Tibial artery (tissue), 4 donors: Measurements from ENCODE around the gene ZNF519.
"Not testable (repeated sequence)": the region's sequence is repeated elsewhere in the genome, so short reads cannot be mapped to it uniquely, and the experiment has no call there.

Experiments
- DNase-seq, 2 donors: peaks; one replicate each; pipeline ENCODE4 v3.0.0-alpha.2; 2019
- H3K27ac ChIP-seq, 2 donors: fragments of 200-600 bp; sonication (generic) in 1 of 2; 1 replicate in 1 of 2; 2 replicates in 1 of 2; pipeline ENCODE4 v1.5.1; 2018 to 2019; ENCODE audit warnings: mild to moderate bottlenecking in 1 of 2
- H3K27me3 ChIP-seq, 2 donors: fragments of 200-600 bp; sonication (generic) in 1 of 2; one replicate each; pipeline versions ENCODE4 v1.5.1 to v1.6.0; 2016 to 2019
- H3K36me3 ChIP-seq, 3 donors: fragments of 200-600 bp; sonication (generic) in 2 of 3; one replicate each; pipeline ENCODE4 v1.5.1; 2016 to 2019; ENCODE audit warnings: mild to moderate bottlenecking in 2 of 3
- H3K4me1 ChIP-seq, 4 donors: fragments of 200-600 bp; sonication (generic) in 2 of 4; 1 replicate in 3 of 4; 2 replicates in 1 of 4; pipeline ENCODE4 v1.5.1; 2016 to 2019
- H3K4me3 ChIP-seq, 2 donors: fragments of 200-600 bp; sonication (generic) in 1 of 2; 1 replicate in 1 of 2; 2 replicates in 1 of 2; pipeline ENCODE4 v1.5.1; 2018 to 2019; ENCODE audit warnings: mild to moderate bottlenecking in 2 of 2
- H3K9me3 ChIP-seq, 3 donors: fragments of 200-600 bp; sonication (generic) in 1 of 3; one replicate each; pipeline ENCODE4 v1.5.1; 2016 to 2019
- intact Hi-C: fragments of 100-400 bp; cut with DNase I; formaldehyde crosslinking; loops from one replicate; pipeline ENCODE4 v1.15.0; 2023; ENCODE audit warnings: low total_unique reads

Gene ZNF519

DNA sequence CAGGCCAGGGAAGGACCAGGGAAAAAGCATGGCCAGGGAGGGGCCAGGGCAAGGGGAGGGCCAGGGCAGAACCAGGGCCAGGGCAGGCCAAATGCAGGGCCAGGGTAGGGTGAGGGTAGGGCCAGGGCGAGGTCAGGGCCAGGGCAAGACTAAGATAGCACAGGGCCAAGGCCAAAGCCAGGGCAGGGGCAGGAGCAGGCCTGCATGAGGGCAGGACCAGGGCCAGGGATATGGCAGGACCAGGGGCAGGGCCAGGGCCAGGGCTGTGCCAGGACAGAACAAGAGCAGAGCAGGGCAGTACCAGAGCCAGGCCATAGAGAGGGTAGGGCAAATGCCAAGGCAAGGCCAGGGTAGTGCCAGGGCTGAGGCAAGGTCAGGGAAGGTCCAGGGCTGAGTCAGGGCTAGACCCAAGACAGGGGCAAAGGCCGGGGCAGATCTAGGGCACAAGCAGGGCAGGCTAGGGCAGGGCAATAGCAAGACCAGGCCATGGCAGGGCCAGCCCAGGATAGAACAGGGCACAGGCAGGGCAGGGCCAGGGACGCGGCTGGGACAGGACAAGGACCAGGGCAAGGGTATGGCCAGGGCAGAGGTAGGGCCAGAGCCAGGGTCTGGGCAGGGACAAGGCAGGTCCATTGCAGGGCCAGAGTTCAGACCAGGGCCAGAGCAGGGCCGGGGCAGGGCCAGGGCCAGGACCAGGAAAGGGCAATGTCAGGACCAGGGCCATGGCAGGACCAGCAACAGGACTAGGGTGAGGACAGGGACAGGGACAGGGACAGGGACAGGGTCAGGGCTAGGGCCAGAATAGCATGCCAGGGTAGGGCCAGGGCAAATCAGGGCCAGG is 39.3 kb upstream of the ZNF519 start:
- DNase-seq: peak in 1 of 2 donors; percentile 62
- H3K4me1 ChIP-seq, H3K9me3 ChIP-seq, H3K27ac ChIP-seq, H3K27me3 ChIP-seq, intact Hi-C loops, H3K4me3 ChIP-seq, H3K36me3 ChIP-seq: not testable (repeated sequence)

DNA sequence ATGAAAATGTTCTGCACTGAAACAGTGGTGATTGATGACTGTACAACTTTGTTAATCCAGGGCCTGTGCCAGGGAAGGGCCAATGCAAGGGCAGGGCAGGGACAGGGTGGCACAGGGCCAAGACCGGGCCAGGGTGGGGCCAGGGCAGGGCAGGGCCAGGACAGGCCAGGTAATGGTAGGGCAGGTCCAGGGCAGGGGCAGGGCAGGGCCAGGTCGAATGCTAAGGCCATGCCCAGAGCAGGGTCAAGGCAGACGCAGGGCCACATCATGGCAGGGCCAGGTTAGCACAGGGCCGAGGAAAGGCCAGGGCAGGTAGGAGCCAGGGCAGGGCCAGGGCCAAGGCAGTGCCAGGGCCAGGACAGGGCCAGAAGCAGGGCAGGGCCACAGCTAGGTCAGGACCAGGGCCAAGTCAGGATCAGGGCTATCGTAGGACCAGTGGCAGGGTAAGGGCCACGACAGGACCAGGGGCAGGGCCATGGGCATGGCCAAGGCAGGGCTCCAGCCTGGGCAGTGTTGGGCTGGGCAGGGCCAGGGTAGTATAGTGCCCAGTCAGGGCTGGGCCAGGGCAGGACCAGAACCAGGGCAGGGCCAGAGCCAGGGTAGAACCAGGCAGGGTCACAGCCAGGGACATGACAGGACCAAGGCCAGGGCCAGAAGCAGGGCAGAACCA is 38.3 kb upstream of the ZNF519 start:
- peak in 1 of 2 donors; percentile 55 for DNase-seq
- H3K9me3 ChIP-seq, intact Hi-C loops, H3K36me3 ChIP-seq, H3K4me3 ChIP-seq, H3K27ac ChIP-seq, H3K27me3 ChIP-seq, H3K4me1 ChIP-seq: not testable (repeated sequence)

DNA sequence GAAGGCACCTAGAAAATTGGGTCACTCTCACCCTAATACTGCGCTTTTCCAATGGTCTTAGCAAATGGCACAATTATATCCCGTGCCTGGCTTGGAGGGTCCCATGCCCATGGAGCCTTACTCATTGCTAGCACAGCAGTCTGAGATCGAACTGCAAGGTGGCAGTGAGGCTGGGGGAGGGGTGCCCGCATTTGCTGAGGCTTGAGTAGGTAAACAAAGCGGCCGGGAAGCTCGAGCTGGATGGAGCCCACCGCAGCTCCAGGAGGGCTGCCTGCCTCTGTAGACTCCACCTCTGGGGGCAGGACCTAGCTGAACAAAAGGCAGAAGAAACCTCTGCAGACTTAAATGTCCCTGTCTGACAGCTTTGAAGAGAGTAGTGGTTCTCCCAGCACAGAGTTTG is 30.7 kb upstream of the ZNF519 start:
- intact Hi-C loops, H3K4me3 ChIP-seq, DNase-seq, H3K27ac ChIP-seq, H3K36me3 ChIP-seq, H3K9me3 ChIP-seq, H3K27me3 ChIP-seq, H3K4me1 ChIP-seq: not testable (repeated sequence)

DNA sequence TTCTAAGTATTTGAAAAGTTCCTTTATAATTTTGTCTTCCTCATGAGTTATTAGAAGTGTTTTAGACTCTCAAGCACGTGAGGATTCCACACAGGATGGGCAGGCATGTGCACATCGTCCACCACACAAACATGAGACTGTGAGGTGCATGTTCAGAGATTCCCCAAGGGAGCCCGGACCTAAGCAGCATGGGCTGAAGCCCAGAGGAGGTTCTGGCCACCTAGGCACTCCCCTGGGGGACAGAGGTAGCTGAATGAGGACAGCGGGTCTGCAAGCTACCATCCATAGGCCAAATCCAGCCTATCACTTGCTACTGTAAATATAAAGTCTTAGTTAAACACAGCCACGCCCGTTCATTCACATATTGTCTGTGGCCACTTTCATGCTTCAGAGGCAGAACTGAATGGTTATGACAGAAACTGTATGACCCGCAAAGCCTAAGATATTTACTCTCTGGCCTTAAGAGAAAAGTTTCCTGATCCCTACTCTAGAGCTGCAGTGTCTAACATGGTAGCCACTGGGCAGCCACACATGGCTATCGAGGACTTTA is 19.4 kb upstream of the ZNF519 start:
- H3K4me1 ChIP-seq, H3K27ac ChIP-seq, H3K9me3 ChIP-seq, DNase-seq, intact Hi-C loops, H3K4me3 ChIP-seq, H3K36me3 ChIP-seq, H3K27me3 ChIP-seq: not testable (repeated sequence)

DNA sequence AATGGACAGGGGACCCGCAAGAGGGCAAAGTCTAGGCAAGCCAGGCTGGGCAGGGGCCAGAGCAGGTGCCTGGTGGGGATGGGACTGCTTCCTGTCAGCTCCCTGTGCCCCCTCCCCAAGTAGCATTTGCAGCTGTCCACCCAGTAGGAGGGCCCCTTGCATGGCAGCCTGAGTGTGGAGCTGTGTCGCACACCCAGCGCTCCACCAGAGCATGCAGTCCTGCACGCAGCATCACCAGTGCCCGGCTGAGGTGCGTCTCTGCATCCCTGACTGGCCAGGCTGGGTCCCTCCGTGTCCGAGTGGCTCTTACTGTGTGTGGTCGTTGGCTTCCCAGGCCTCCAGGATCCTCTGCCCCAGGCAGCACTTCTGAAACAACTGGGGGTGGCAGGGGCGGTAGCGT is 18.5 kb upstream of the ZNF519 start:
- H3K27me3 ChIP-seq, DNase-seq, H3K4me3 ChIP-seq, H3K36me3 ChIP-seq, H3K9me3 ChIP-seq, intact Hi-C loops, H3K27ac ChIP-seq, H3K4me1 ChIP-seq: not testable (repeated sequence)

DNA sequence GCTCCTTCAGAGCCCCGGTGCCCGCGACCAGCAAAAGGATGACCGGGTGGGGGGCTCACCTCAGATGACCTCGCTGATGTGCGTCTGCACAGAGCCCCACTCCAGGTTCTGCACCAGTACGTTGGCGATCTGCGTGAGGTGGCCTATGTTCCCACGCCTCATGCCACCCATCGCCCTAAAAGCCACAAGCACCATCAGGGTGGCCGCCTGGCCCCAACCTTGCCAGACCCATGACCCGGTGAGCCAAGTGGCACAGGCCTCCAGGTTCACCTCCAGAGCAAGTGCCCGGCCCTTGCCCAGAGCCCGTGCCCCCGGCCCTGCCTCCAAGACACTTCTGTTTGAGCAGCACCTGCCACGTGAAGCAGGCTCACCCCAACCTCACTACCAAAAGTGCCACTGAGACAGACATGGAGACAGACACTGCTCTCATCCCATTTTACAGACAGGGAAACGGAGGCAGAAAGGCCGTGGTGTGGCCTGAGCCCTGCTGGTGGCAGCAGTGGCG is 17.7 kb upstream of the ZNF519 start:
- DNase-seq, H3K4me3 ChIP-seq, intact Hi-C loops, H3K9me3 ChIP-seq, H3K36me3 ChIP-seq, H3K4me1 ChIP-seq, H3K27me3 ChIP-seq, H3K27ac ChIP-seq: not testable (repeated sequence)

DNA sequence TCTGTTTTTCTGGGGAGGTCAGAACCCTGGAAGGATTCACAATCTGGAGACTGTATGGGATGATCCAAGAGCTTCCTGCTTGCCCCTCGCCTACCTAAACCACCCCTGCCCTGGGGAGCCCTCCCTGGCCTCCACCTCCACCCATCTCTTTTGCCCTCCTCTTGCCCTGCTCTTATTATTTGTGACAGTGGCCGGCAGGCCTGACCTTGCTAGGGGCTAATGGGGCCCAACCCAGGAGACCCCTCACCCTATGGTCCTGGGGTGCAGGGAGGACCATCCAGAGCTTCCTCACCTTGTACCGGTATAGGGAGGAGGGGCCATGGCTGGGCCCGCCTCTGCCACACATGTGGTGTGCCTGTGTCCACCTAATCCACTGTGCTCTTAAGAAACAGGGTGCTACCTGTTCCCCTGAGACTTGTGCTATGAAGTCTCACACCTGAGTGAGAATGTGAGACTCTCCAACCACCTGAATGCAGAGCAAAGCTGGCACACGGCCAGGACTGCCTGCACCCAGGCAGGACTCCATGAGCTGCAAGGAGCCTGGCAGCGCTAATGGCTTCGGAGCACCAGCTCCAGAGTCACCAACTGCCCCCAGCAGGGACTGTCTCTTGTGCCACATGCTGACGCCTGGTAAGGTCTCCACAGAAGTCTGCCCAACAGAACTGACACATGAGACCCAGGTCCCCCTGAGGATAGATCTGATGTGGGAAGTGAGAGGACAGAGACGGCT is 17.1 kb upstream of the ZNF519 start:
- H3K4me1 ChIP-seq, H3K4me3 ChIP-seq, H3K27me3 ChIP-seq, H3K9me3 ChIP-seq, DNase-seq, H3K36me3 ChIP-seq, intact Hi-C loops, H3K27ac ChIP-seq: not testable (repeated sequence)

DNA sequence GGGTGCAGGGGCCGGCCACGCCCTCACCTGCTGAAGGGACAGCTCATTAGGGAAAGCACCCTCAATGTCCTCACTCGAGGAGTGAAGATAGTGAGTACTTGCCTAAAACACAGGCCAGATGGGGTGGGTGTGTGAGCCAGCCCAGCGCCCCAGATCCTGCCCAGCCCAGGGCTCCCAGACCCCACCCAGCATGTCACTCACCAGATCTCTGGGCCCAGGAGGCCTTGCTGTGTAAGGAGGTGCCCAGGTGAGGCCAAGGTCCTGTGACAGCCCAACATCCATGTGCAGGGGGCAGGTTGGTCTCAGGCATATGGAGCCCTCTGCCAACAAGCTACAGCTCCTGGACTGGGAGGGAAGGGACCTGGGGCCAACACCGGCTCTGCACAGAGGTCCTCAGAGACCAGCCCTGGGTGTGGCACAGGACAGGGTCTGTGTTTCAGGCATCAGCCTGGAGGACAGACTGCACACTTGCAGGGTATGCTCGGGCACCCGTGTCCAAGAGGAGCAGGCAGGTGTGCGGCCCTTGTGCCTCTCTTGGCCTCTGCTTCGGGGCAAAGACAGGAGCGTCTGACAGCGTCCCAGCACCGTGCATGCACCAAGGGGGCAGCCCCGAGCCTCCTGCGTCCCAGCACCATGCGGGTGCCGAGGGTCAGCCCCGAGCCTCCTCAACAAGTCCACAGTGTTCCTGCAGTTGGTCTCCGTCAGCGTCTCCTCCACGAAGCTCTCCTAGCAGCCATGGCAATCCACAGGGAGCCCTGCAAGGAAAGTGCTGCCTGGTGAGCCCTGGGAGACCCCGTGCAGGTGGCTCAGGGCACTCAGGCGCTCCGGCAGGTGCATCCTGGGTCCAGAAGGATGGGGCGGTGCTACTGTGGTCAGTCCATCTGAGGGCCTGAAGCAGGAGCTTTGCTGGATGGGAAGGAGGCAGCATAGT is 16.0 kb upstream of the ZNF519 start:
- H3K27ac ChIP-seq, DNase-seq: not testable (repeated sequence)

DNA sequence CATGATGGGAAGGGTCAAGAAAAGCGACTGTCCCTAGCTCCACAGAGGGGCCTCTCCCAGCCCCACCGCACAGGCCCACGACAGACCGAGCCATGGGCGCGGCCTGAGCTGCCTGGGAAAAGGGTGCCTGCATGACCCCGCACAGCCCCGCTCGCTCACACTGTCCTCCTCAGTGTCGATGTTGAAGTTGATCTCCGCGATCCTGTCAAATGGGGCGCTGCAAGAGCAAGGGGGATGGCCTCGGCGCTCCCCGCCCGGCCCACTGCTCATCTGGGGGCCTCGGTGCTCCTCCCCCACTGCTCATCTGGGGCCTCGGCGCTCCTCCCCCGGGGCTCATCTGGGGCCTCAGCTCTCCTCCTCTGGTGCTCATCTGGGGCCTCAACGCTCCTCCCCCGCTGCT is 14.5 kb upstream of the ZNF519 start:
- H3K4me1 ChIP-seq, H3K27me3 ChIP-seq, H3K27ac ChIP-seq, H3K4me3 ChIP-seq, intact Hi-C loops, DNase-seq, H3K36me3 ChIP-seq, H3K9me3 ChIP-seq: not testable (repeated sequence)

More for the DNA sequence above, 16.0 kb upstream of the ZNF519 start:
- H3K36me3 ChIP-seq, H3K4me3 ChIP-seq, H3K27me3 ChIP-seq, intact Hi-C loops, H3K4me1 ChIP-seq, H3K9me3 ChIP-seq: not testable (repeated sequence)

DNA sequence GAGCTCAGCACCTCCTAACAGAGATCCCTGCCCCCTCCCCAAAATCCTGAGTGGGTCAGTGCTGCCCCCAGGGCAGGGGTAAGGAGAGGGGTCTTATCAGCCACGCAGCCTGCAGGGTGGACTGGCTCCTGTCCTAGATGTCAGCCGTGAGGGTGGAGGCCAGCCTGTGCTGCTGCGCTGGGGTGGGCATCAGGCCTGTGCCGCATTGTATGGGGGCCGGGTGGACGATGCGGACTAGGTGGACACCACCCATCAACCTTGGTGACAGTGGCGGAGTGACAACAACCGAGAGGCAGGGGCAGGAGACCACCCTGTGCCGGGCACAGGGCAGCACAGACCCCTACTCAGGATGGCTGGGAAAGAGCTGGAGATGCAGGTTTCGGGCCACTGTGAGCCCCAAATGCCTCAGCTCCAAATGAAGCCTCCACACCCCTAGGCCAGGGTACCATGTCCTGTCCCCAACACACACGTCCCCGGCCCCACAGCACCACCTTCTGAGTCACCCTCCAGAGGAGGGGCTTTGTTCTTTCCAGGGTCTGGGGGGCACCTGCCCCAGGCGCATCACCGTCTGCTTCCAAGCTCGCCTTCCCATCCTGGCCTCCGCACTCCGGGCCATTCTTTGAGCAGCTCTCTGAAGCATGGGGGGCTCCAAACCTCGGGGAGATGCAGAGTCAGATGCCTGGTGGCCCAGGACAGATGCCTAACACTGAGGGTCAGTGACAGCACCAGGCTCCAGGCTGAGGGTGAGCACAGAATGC is 13.5 kb upstream of the ZNF519 start:
- H3K36me3 ChIP-seq, H3K4me3 ChIP-seq, H3K27ac ChIP-seq, DNase-seq, H3K27me3 ChIP-seq, H3K9me3 ChIP-seq, H3K4me1 ChIP-seq, intact Hi-C loops: not testable (repeated sequence)

DNA sequence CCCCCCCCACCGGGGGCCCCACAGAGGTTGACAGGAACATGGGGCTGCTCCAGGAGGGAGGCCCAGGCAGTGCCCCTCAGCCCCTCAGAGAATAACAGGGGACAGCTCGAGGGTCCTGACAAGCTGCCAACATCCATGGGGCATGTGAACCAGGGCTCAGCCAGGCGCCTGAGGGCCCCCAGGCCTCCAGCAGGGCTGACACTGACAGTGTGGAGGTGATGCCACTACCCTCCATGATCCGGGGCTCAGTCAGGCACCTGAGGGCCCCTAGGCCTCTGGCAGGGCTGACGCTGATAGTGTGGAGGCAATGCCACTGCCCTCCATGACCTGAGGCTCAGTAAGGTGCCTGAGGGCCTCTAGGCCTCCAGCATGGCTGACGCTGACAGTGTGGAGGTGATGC is 12.8 kb upstream of the ZNF519 start:
- not testable (repeated sequence) for DNase-seq

More for the DNA sequence above, 12.8 kb upstream of the ZNF519 start:
- H3K27ac ChIP-seq, H3K27me3 ChIP-seq, H3K4me1 ChIP-seq, H3K9me3 ChIP-seq, H3K4me3 ChIP-seq, H3K36me3 ChIP-seq, intact Hi-C loops: not testable (repeated sequence)
